Measurements from ENCODE around the gene TCF12.

GRCh38 chr15:57037548-57037947 is 119.1 kb downstream of the TCF12 start:
- TF ChIP-seq CTCF (IDR thresholded peaks at IDR 0.05) (no peak), POLR2AphosphoS5 (IDR thresholded peaks at IDR 0.05) (no peak)
